Calu3 (cell line): ENCODE measurements around the gene JMJD7. TPM values are rescaled to one million over a fixed set of nuclear protein-coding genes. Genes with fewer than 3 reads are reported as not detected.

Experiments
- BruUV-seq: library from RNA; stranded (reverse); fragments of 400-500 nt; replicated peaks from 2 replicates; lab custom pipeline; 2021; lab: Mats Ljungman, UMichigan
- CTCF ChIA-PET: fragments of 300-600 bp; sonication (Branson Sonifier 250); formaldehyde crosslinking; loops from one replicate; lab custom pipeline; 2022; ENCODE audit warnings: antibody characterized with exemption; lab: Charles Lee
- DNase-seq: peaks from one replicate; pipeline ENCODE4 v3.0.0; 2022
- H3K27ac Mint-ChIP-seq: one replicate; pipeline ENCODE4 v1.8.0; 2022; ENCODE audit warnings: mixed read lengths; ENCODE audit not compliant: unreplicated experiment
- H3K27me3 Mint-ChIP-seq: one replicate; pipeline ENCODE4 v1.8.0; 2022; ENCODE audit warnings: mixed read lengths; ENCODE audit not compliant: unreplicated experiment
- H3K36me3 Mint-ChIP-seq: one replicate; pipeline ENCODE4 v1.8.0; 2022; ENCODE audit warnings: mild to moderate bottlenecking, moderate library complexity, mixed read lengths; ENCODE audit not compliant: insufficient read depth, unreplicated experiment
- H3K4me1 Mint-ChIP-seq: one replicate; pipeline ENCODE4 v1.8.0; 2022; ENCODE audit warnings: mild to moderate bottlenecking, low read depth, mixed read lengths; ENCODE audit not compliant: unreplicated experiment
- H3K4me3 Mint-ChIP-seq: one replicate; pipeline ENCODE4 v1.8.0; 2022; ENCODE audit warnings: mild to moderate bottlenecking, low read depth, moderate library complexity, mixed read lengths; ENCODE audit not compliant: unreplicated experiment
- H3K9me3 Mint-ChIP-seq: one replicate; pipeline ENCODE4 v1.8.0; 2022; ENCODE audit warnings: low read depth, mixed read lengths; ENCODE audit not compliant: unreplicated experiment
- intact Hi-C: fragments of 100-400 bp; cut with micrococcal nuclease; formaldehyde crosslinking; loops from one replicate; pipeline ENCODE4 v1.10.0; 2022; ENCODE audit not compliant: unreplicated experiment
- total RNA-seq: library from RNA; stranded (reverse); gene quantifications from 2 replicates; pipeline ENCODE4 v1.2.3, GENCODE V29; 2022
- TF ChIP-seq, protein P1 (sequence below): fragments of 200-600 bp; IDR thresholded peaks from one replicate; pipeline ENCODE4 v1.8.0; 2022; ENCODE audit warnings: antibody characterized with exemption; ENCODE audit not compliant: unreplicated experiment

JMJD7 gene
- total RNA-seq, 1 experiment from 2014 or later: 9.4 TPM

DNA sequence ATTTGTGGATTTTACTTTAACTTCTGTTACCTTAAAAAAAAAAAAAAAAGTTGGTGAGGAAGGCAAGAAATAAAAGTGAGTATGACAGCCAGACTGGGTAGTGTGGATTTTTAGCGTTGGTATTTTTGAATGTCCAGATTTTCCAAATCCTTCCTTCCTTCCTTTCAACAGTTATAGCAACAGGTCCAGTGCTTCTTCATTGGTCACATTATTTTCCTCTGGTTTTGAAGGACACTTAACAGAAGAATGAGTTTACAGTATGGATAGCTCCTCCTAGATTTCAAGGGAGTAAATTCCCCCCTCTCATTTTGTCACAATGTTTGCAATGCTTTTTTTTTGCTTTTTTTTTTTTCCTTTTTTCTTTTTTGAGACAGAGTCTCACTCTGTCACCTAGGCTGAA, 47.2 kb upstream of the JMJD7 start:
- no peak overlapping the region for H3K27ac Mint-ChIP-seq
- CTCF ChIA-PET: no interaction called here
- H3K4me1 Mint-ChIP-seq: no peaks in the 10 kb centered on the region
- no peak for DNase-seq
- H3K27me3 Mint-ChIP-seq: no peaks in the 10 kb centered on the region
- H3K36me3 Mint-ChIP-seq: no peaks in the 10 kb centered on the region
- TF ChIP-seq, protein P1, sequence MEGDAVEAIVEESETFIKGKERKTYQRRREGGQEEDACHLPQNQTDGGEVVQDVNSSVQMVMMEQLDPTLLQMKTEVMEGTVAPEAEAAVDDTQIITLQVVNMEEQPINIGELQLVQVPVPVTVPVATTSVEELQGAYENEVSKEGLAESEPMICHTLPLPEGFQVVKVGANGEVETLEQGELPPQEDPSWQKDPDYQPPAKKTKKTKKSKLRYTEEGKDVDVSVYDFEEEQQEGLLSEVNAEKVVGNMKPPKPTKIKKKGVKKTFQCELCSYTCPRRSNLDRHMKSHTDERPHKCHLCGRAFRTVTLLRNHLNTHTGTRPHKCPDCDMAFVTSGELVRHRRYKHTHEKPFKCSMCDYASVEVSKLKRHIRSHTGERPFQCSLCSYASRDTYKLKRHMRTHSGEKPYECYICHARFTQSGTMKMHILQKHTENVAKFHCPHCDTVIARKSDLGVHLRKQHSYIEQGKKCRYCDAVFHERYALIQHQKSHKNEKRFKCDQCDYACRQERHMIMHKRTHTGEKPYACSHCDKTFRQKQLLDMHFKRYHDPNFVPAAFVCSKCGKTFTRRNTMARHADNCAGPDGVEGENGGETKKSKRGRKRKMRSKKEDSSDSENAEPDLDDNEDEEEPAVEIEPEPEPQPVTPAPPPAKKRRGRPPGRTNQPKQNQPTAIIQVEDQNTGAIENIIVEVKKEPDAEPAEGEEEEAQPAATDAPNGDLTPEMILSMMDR: no peak
- no TSS peak for BruUV-seq
- no peaks in the 10 kb centered on the region for H3K9me3 Mint-ChIP-seq
- intact Hi-C loops: no loop called here
- H3K4me3 Mint-ChIP-seq: no peak overlapping the region

GRCh38 chr15:41782371-41783282, 45.3 kb upstream of the JMJD7 start:
- no peak overlapping the region for H3K27ac Mint-ChIP-seq
- no peak overlapping the region for H3K4me3 Mint-ChIP-seq
- H3K4me1 Mint-ChIP-seq: no peaks in the 10 kb centered on the region
- TF ChIP-seq, protein P1: no peak
- intact Hi-C loops: no loop called here
- H3K36me3 Mint-ChIP-seq: no peaks in the 10 kb centered on the region
- CTCF ChIA-PET: interaction anchor here (0.7 kb wide), 1 partner anchor 106 kb away, joined by 3 read pairs; no protein-coding TSS in a partner anchor
- BruUV-seq: no TSS peak
- H3K9me3 Mint-ChIP-seq: no peaks in the 10 kb centered on the region
- DNase-seq: no peak
- no peaks in the 10 kb centered on the region for H3K27me3 Mint-ChIP-seq

DNA sequence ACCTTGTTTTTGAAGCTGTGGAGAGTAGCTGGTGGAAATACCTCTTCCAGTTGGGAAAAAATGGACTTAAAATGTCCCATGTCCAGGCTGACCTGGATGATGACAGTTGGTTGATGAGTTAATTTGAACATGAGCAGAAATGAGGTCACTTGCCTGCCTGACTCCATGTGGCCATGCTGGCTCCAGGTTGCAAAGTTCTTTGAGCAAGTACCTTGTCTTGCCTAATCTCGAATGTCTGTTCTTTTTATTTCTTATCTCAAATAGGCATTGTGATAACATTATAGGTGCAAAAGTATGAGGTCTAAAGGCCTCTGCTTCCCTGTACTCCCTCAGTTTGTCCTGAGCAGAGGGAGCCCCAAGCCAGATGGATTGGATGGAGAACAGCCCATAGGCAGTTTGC, 44.6 kb upstream of the JMJD7 start:
- intact Hi-C loops: no loop called here
- no peaks in the 10 kb centered on the region for H3K36me3 Mint-ChIP-seq
- TF ChIP-seq, protein P1: no peak
- no peaks in the 10 kb centered on the region for H3K27me3 Mint-ChIP-seq
- BruUV-seq: no TSS peak
- H3K4me3 Mint-ChIP-seq: no peak overlapping the region
- no peaks in the 10 kb centered on the region for H3K9me3 Mint-ChIP-seq
- H3K4me1 Mint-ChIP-seq: no peaks in the 10 kb centered on the region
- H3K27ac Mint-ChIP-seq: no peak overlapping the region
- no peak for DNase-seq
- CTCF ChIA-PET: interaction anchor here (0.7 kb wide), 1 partner anchor 106 kb away, joined by 3 read pairs; no protein-coding TSS in a partner anchor

DNA sequence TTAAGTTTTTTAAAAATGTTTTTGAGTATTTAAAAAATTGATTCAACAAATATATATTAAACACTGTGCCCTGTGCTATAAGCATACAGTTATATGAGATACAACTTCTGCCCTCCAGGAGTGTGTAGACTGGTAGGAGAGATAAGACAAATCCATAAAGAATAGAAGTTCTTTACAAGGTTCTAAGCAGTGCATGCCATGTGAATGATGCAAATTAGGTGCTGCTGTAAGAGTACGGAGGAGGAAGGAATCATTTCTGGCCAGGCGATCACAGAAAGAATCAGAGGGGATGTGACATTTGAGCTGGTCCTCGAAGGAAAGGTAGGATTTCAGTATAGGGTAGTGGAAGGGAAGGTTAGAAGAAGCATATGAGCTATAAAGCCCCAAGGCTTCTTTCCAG, 39.6 kb upstream of the JMJD7 start:
- intact Hi-C loops: no loop called here
- TF ChIP-seq, protein P1: no peak
- DNase-seq: no peak
- Mint-ChIP-seq H3K36me3 (no peaks in the 10 kb centered on the region), H3K4me3 (no peak overlapping the region), H3K9me3 (no peaks in the 10 kb centered on the region), H3K27ac (no peak overlapping the region), H3K4me1 (peaks cover 10% of the 10 kb centered on the region), H3K27me3 (no peaks in the 10 kb centered on the region)
- CTCF ChIA-PET: no interaction called here
- no TSS peak for BruUV-seq
